GM23338 (cell line): ENCODE data around the gene EHD3. TPM values are rescaled to one million over a fixed set of nuclear protein-coding genes. Genes with fewer than 3 reads are reported as not detected.

Experiments
- ATAC-seq: fragments of 200-7000 bp; cut with Tn5 transposase; 3 replicates; pipeline ENCODE4 v1.9.1; 2020
- DNase-seq: peaks from one replicate; pipeline ENCODE4 v3.0.0-alpha.2; 2015; ENCODE audit warnings: low spot score
- H2AFZ ChIP-seq: fragments of 200-600 bp; sonication (generic); 2 replicates; pipeline ENCODE4 v1.8.0; 2016; ENCODE audit warnings: antibody characterized with exemption, mild to moderate bottlenecking, moderate library complexity
- H3F3A ChIP-seq: fragments of 200-600 bp; sonication (generic); replicated peaks from 2 replicates; pipeline ENCODE4 v1.8.0; 2017; ENCODE audit warnings: antibody characterized with exemption, mixed run types, low read depth
- H3K27ac ChIP-seq: fragments of 200-600 bp; sonication (generic); 2 replicates; pipeline ENCODE4 v1.6.1; 2016; ENCODE audit warnings: low read depth
- H3K27me3 ChIP-seq: fragments of 200-600 bp; sonication (generic); 2 replicates; pipeline ENCODE4 v1.8.0; 2016; ENCODE audit warnings: mild to moderate bottlenecking, mixed run types, moderate library complexity; ENCODE audit not compliant: insufficient read depth
- H3K36me3 ChIP-seq: fragments of 200-600 bp; sonication (generic); 2 replicates; pipeline ENCODE4 v1.8.0; 2016; ENCODE audit warnings: mild to moderate bottlenecking; ENCODE audit not compliant: insufficient read depth
- H3K4me1 ChIP-seq: fragments of 200-600 bp; sonication (generic); 2 replicates; pipeline ENCODE4 v1.8.0; 2016; ENCODE audit warnings: mild to moderate bottlenecking, moderate library complexity; ENCODE audit not compliant: insufficient read depth
- H3K4me2 ChIP-seq: fragments of 200-600 bp; sonication (generic); 2 replicates; pipeline ENCODE4 v1.7.1; 2017; ENCODE audit warnings: mixed run types
- H3K4me3 ChIP-seq: fragments of 200-600 bp; sonication (generic); 2 replicates; pipeline ENCODE4 v1.6.1; 2016; ENCODE audit warnings: mixed run types
- H3K79me2 ChIP-seq: fragments of 200-600 bp; sonication (generic); replicated peaks from 2 replicates; pipeline ENCODE4 v1.8.0; 2017; ENCODE audit warnings: mild to moderate bottlenecking; ENCODE audit not compliant: insufficient read depth
- H3K9me2 ChIP-seq: fragments of 200-600 bp; sonication (generic); 2 replicates; pipeline ENCODE4 v1.8.0; 2017; ENCODE audit not compliant: insufficient read depth
- H4K20me1 ChIP-seq: fragments of 200-600 bp; sonication (generic); replicated peaks from 2 replicates; pipeline ENCODE4 v1.8.0; 2017; ENCODE audit warnings: mild to moderate bottlenecking; ENCODE audit not compliant: insufficient read depth
- H3K27ac Mint-ChIP-seq: 2 replicates; pipeline ENCODE4 v1.8.0; 2020; ENCODE audit warnings: inconsistent platforms, mild to moderate bottlenecking, moderate library complexity, mixed read lengths
- H3K27me3 Mint-ChIP-seq: 3 replicates; pipeline ENCODE4 v1.8.0; 2022; ENCODE audit warnings: low read depth, mild to moderate bottlenecking, moderate library complexity, mixed read lengths, inconsistent platforms; ENCODE audit not compliant: insufficient read depth, poor library complexity
- H3K36me3 Mint-ChIP-seq: 3 replicates; pipeline ENCODE4 v1.8.0; 2021; ENCODE audit warnings: low read depth, mild to moderate bottlenecking, inconsistent platforms, moderate library complexity, mixed read lengths
- H3K4me1 Mint-ChIP-seq: 3 replicates; pipeline ENCODE4 v1.8.0; 2020; ENCODE audit warnings: mild to moderate bottlenecking, inconsistent platforms, mixed read lengths
- H3K4me3 Mint-ChIP-seq: 3 replicates; pipeline ENCODE4 v1.8.0; 2021; ENCODE audit warnings: moderate library complexity, mild to moderate bottlenecking, inconsistent platforms, mixed read lengths
- H3K9me3 Mint-ChIP-seq: 3 replicates; pipeline ENCODE4 v1.8.0; 2020; ENCODE audit warnings: moderate library complexity, mild to moderate bottlenecking, inconsistent platforms, mixed read lengths
- EZH2phosphoT487 ChIP-seq: fragments of 200-600 bp; sonication (generic); IDR thresholded peaks from one replicate; pipeline ENCODE4 v1.8.1; 2018; ENCODE audit warnings: antibody characterized with exemption; ENCODE audit not compliant: unreplicated experiment
- JUNB ChIP-seq: IDR thresholded peaks from one replicate; pipeline ENCODE4 v1.6.1; 2016; ENCODE audit warnings: antibody characterized with exemption; ENCODE audit not compliant: unreplicated experiment
- POLR2AphosphoS5 ChIP-seq: IDR thresholded peaks from 2 replicates; pipeline ENCODE4 v1.6.1; 2016; ENCODE audit warnings: antibody characterized with exemption, low read depth
- STAT1 ChIP-seq: IDR thresholded peaks from one replicate; pipeline ENCODE4 v1.6.1; 2016; ENCODE audit warnings: antibody characterized with exemption; ENCODE audit not compliant: unreplicated experiment
- ZNF114 ChIP-seq: fragments of 250-450 bp; sonication (Bioruptor Pico); IDR thresholded peaks from 2 replicates; pipeline ENCODE4 v1.5.0; 2020; ENCODE audit warnings: mild to moderate bottlenecking, moderate library complexity
- ZNF331 ChIP-seq: fragments of 250-450 bp; sonication (Bioruptor Pico); IDR thresholded peaks from 2 replicates; pipeline ENCODE4 v1.5.0; 2020; ENCODE audit warnings: low read depth, mild to moderate bottlenecking, moderate library complexity
- polyA plus RNA-seq: library from polyadenylated mRNA; unstranded; fragments of >200 nt; fragmentation: Nextera tagmentation; extraction: Ambion mirVana; gene quantifications from 2 replicates; pipeline ENCODE4 v1.2.1, GENCODE V29; 2016
- total RNA-seq: library from RNA; depleted of rRNA; stranded (reverse); fragments of >200 nt; shearing (Covaris generic); gene quantifications from 2 replicates; pipeline ENCODE4 v1.2.3, GENCODE V29; 2014
- TF ChIP-seq, protein P1 (sequence below): fragments of 250-450 bp; sonication (Bioruptor Pico); IDR thresholded peaks from 2 replicates; pipeline ENCODE4 v1.5.0; 2020; ENCODE audit warnings: mild to moderate bottlenecking, moderate library complexity
- TF ChIP-seq, protein P2 (sequence below): IDR thresholded peaks from one replicate; pipeline ENCODE4 v1.6.1; 2018; ENCODE audit warnings: antibody characterized with exemption; ENCODE audit not compliant: unreplicated experiment
- TF ChIP-seq, protein P3 (sequence below): IDR thresholded peaks from 2 replicates; pipeline ENCODE4 v1.6.1; 2016; ENCODE audit warnings: antibody characterized with exemption

The EHD3 gene
- total and polyA plus RNA-seq, 2 experiments from 2014 or later: 3.3 to 12.6 TPM

DNA sequence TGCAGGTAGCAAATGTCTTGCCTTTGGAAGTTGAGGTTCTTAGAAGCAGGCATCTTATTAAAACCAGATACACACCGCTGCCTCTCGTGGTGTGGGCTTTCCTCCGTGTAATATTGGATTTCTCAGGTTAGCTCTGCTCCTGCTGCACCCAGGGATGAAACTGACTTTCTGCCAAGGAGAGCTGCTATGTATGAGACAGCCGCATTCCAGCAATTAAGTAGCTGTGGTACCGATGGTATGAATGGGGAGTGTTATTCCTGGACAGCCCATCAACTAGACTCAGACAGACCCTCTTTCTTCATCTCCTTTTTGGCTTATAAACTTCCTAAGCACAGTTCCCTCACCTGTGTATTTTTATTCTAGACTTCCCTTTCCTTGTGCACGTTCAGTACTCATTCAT, 6.8 kb upstream of the EHD3 start (continued):
- TF ChIP-seq, protein P1, sequence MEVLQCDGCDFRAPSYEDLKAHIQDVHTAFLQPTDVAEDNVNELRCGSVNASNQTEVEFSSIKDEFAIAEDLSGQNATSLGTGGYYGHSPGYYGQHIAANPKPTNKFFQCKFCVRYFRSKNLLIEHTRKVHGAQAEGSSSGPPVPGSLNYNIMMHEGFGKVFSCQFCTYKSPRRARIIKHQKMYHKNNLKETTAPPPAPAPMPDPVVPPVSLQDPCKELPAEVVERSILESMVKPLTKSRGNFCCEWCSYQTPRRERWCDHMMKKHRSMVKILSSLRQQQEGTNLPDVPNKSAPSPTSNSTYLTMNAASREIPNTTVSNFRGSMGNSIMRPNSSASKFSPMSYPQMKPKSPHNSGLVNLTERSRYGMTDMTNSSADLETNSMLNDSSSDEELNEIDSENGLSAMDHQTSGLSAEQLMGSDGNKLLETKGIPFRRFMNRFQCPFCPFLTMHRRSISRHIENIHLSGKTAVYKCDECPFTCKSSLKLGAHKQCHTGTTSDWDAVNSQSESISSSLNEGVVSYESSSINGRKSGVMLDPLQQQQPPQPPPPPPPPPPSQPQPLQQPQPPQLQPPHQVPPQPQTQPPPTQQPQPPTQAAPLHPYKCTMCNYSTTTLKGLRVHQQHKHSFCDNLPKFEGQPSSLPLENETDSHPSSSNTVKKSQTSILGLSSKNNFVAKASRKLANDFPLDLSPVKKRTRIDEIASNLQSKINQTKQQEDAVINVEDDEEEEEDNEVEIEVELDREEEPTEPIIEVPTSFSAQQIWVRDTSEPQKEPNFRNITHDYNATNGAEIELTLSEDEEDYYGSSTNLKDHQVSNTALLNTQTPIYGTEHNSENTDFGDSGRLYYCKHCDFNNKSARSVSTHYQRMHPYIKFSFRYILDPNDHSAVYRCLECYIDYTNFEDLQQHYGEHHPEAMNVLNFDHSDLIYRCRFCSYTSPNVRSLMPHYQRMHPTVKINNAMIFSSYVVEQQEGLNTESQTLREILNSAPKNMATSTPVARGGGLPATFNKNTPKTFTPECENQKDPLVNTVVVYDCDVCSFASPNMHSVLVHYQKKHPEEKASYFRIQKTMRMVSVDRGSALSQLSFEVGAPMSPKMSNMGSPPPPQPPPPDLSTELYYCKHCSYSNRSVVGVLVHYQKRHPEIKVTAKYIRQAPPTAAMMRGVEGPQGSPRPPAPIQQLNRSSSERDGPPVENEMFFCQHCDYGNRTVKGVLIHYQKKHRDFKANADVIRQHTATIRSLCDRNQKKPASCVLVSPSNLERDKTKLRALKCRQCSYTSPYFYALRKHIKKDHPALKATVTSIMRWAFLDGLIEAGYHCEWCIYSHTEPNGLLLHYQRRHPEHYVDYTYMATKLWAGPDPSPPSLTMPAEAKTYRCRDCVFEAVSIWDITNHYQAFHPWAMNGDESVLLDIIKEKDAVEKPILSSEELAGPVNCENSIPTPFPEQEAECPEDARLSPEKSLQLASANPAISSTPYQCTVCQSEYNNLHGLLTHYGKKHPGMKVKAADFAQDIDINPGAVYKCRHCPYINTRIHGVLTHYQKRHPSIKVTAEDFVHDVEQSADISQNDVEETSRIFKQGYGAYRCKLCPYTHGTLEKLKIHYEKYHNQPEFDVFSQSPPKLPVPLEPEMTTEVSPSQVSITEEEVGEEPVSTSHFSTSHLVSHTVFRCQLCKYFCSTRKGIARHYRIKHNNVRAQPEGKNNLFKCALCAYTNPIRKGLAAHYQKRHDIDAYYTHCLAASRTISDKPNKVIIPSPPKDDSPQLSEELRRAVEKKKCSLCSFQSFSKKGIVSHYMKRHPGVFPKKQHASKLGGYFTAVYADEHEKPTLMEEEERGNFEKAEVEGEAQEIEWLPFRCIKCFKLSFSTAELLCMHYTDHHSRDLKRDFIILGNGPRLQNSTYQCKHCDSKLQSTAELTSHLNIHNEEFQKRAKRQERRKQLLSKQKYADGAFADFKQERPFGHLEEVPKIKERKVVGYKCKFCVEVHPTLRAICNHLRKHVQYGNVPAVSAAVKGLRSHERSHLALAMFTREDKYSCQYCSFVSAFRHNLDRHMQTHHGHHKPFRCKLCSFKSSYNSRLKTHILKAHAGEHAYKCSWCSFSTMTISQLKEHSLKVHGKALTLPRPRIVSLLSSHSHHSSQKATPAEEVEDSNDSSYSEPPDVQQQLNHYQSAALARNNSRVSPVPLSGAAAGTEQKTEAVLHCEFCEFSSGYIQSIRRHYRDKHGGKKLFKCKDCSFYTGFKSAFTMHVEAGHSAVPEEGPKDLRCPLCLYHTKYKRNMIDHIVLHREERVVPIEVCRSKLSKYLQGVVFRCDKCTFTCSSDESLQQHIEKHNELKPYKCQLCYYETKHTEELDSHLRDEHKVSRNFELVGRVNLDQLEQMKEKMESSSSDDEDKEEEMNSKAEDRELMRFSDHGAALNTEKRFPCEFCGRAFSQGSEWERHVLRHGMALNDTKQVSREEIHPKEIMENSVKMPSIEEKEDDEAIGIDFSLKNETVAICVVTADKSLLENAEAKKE: no peak

DNA sequence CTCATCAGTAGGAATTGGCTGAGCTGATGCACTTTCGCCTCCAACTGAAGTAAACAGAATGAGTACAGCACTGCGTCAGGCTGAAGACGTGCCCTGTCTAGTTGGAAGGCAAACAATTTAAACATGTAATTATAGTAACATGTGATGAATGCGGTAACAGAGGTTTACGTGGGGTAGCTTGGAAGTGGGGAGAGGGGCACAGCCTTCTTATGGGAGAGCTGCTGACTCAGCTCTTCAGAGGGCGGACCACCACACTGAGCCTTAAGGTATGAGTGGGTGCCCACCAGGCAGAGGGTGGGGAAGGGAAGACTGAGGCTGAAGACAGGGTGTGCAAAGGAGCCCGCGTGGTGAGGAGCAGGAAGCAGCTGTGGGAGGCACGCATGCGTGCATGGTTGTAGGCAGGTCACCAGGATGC, 6.2 kb upstream of the EHD3 start:
- H3K79me2 ChIP-seq: no peaks in the 10 kb centered on the region
- Mint-ChIP-seq H3K27ac (no peak overlapping the region), H3K36me3 (no peaks in the 10 kb centered on the region), H3K4me1 (peaks cover 7% of the 10 kb centered on the region), H3K4me3 (no peak overlapping the region), H3K27me3 (peaks cover 2% of the 10 kb centered on the region), H3K9me3 (no peaks in the 10 kb centered on the region)
- no peaks in the 10 kb centered on the region; the same call in 1 of the 2 replicates for H3K36me3 ChIP-seq
- peak overlapping the region; percentile 19; the same call in 1 of the 2 replicates for H2AFZ ChIP-seq
- no peaks in the 10 kb centered on the region for H3K27me3 ChIP-seq
- H3F3A ChIP-seq: no peaks in the 10 kb centered on the region
- no peak overlapping the region for H3K27ac ChIP-seq
- H3K4me1 ChIP-seq: peaks cover under 1% of the 10 kb centered on the region; the same call in 1 of the 2 replicates
- H4K20me1 ChIP-seq: no peaks in the 10 kb centered on the region
- DNase-seq: no peak
- no peak overlapping the region for H3K4me3 ChIP-seq
- no peak overlapping the region for H3K4me2 ChIP-seq
- ATAC-seq: no peak
- no peaks in the 10 kb centered on the region for H3K9me2 ChIP-seq
- TF ChIP-seq, protein P2, sequence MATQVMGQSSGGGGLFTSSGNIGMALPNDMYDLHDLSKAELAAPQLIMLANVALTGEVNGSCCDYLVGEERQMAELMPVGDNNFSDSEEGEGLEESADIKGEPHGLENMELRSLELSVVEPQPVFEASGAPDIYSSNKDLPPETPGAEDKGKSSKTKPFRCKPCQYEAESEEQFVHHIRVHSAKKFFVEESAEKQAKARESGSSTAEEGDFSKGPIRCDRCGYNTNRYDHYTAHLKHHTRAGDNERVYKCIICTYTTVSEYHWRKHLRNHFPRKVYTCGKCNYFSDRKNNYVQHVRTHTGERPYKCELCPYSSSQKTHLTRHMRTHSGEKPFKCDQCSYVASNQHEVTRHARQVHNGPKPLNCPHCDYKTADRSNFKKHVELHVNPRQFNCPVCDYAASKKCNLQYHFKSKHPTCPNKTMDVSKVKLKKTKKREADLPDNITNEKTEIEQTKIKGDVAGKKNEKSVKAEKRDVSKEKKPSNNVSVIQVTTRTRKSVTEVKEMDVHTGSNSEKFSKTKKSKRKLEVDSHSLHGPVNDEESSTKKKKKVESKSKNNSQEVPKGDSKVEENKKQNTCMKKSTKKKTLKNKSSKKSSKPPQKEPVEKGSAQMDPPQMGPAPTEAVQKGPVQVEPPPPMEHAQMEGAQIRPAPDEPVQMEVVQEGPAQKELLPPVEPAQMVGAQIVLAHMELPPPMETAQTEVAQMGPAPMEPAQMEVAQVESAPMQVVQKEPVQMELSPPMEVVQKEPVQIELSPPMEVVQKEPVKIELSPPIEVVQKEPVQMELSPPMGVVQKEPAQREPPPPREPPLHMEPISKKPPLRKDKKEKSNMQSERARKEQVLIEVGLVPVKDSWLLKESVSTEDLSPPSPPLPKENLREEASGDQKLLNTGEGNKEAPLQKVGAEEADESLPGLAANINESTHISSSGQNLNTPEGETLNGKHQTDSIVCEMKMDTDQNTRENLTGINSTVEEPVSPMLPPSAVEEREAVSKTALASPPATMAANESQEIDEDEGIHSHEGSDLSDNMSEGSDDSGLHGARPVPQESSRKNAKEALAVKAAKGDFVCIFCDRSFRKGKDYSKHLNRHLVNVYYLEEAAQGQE: no peak
- TF ChIP-seq ZNF331 (CRISPR knock-in tag): no peak
- TF ChIP-seq ZNF114 (CRISPR knock-in tag): no peak
- TF ChIP-seq EZH2phosphoT487: no peak
- no peak for TF ChIP-seq POLR2AphosphoS5
- TF ChIP-seq, protein P3, sequence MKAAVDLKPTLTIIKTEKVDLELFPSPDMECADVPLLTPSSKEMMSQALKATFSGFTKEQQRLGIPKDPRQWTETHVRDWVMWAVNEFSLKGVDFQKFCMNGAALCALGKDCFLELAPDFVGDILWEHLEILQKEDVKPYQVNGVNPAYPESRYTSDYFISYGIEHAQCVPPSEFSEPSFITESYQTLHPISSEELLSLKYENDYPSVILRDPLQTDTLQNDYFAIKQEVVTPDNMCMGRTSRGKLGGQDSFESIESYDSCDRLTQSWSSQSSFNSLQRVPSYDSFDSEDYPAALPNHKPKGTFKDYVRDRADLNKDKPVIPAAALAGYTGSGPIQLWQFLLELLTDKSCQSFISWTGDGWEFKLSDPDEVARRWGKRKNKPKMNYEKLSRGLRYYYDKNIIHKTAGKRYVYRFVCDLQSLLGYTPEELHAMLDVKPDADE: no peak
- no peak for TF ChIP-seq JUNB
- no peak for TF ChIP-seq STAT1
